UCSD-AML1 (cell line): ENCODE data around the gene TPSG1.

Experiments used
- DNase-seq: peaks from one replicate; lab custom pipeline; 2025; ENCODE audit not compliant: unreplicated experiment; lab: John Stamatoyannopoulos, UW

Gene TPSG1

DNA sequence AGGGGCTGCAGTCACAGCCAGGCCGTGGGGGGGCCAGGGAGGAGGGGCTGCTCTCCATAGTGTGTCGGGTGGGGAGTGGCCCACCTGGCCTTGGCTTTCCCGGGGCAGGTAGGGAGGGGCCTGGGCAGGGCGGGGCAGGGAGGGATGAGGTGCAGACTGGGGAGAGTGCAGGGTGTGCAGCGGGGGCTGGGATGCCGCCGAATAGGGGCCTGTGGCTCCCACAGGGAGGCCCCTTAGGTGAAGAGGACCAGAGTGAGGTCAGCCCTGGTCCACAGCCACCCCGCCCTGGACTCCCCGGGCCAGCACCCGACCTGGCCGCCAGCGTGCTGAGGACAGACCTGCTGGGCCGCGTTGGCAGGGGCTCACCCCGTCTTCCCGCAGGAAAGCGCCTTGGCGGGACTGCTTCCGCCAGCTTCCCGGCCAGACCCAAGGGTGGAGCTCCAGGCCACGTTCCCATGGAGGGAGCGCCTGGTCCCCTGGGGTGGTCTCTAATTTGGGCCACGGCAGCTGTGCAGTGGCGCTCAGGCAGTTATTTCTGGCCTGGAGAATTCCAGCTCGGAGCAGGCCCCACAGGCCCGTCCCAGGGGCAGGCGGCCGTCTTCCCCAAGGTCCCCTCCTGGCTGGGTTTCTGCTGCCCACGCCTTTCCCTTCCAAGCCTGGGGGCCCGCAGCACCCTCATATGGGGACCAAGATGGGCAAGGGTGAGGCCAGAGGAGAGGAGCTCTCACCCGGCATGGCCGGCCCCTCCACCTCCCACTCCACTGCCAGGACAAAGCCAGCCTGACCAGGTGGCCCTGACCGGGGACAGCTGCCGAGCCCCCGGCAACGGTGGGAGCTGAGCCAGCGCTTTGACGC is 44.3 kb downstream of the TPSG1 start:
- no peak for DNase-seq

DNA sequence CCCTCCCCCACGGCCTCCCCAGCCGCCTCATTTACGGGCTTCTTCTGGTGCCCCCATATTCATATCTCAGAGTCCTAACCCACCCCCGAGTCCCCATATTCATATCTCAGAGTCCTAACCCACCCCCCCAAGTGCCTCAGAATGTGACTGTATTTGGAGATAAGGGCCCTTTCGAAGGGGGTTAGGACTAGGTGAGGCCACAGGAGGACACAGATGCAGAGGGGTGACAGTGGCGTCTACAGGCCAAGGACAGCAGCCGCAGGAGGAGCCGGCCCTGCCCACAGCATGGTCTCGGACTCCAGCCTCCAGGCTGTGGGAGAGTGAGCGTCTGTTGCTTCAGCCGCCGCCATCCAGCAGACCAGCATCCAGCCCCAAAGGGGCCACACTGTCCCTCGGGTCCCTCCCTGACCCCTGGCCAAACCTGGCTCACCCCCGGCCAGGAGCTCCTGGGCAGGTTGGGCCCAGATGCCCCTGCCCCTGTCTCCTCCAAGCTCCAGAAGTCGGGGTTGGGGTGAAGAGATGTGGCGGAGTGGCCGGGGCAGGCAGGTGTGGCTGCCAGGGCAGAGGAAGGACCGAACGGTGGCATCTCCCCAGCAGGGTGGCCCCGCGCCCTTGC is 46.7 kb downstream of the TPSG1 start:
- DNase-seq: no peak

GRCh38 chr16:1177750-1178149 is 47.3 kb downstream of the TPSG1 start:
- no peak for DNase-seq

- DNase-seq: no peak
Observed at GRCh38 chr16:1177053-1177452, 48.0 kb downstream of the TPSG1 start.

DNA sequence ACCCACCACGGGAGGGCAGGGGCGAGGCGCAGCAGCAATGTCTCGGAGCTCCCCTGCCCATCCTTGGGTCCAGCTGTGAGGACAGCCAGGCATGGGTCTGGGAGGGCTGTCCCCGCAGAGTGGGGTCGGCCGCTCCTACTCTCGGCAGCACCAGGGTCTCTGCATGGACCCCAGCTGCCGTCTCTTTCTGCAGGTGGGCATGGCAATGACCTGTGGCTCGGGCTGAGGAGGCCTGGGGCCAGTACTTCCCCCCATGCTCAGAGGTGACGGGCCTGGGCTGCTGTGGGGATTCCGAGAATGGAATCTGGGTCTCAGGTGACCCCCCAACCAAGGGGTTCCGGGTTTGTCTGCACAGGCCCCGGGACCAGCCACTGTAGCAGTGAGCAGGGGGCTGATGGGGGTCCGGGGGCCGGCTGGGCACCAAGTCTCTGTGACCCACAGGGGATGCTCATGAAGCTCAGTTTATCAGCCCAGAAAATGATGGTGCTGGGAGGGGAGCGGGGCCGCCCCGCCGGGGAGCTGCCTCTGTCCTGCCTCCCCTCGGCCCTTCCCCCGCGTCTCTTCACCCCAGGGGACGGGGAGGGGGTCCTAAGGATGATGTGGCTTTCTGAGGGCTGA is 48.7 kb downstream of the TPSG1 start:
- no peak for DNase-seq

DNA sequence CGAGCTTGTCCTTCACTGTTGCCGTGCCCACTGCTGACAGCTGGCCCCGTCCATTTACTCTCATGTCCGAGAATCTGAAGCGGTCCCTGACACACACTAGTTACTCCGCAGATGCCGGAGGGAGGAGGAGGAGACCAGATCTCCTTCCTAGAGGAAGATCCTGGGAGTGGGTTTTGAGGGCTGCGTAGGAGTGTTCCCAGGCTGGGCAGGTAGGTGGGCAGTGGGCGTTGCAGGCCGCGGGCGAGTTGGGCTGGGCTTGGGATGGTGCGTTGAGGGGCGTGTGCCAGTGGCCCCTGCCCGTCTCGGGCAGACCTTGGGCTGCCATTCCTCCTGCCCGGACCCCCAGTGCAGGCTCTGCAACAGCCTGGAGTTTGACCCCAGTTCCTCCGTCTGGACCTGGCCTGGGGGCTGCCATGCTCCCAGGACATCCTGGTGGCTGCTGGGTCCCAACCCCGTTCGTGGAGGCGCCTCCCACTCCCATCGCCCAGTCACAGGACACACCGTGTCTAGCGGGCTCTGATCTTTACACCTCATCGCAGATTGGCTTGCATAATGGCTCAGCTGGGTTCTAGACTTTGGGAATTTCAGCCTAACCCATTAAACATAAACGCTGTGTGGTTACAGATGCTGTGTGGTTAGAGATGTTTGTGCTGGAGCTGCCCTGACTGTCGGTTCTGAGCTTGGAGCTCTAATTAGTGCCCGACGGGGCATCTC is 49.3 kb downstream of the TPSG1 start:
- no peak for DNase-seq

GRCh38 chr16:1174477-1175357 is 50.4 kb downstream of the TPSG1 start:
- DNase-seq: no peak

GRCh38 chr16:1173788-1174451 is 51.1 kb downstream of the TPSG1 start:
- no peak for DNase-seq

- DNase-seq: no peak
Observed at GRCh38 chr16:1172651-1173050, 52.4 kb downstream of the TPSG1 start.

DNA sequence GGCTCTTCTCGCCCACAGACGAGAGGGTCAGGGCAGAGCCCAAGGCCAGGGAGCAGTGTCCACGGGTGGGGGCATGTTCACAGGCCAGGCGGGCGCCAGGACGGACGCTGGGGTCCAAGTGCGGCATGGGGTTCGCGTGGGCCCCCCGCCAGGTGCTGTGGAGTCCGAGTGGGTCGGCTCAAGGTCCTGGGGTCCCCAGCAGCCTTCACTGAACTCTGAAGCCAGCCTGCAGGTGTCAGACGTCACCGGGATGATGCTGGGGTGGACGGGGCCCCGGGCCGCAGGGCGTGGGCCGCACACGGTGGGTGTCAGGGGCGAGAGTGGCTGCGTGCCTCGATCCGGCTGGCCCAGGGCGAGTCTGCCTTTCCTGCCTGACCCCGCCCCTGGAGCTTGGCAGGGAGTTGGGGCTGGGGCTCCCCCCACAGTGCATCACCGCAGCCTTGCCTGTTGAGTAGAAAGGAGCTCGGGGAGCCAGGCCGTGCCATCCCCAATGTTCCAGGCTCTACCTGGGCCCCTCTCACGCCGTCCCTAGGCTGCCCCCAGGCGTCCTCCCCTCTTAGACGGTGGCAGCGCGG is 53.1 kb downstream of the TPSG1 start:
- DNase-seq: no peak
